HL-60 (cell line): ENCODE results near the gene AHCY.

Source experiments
- CTCF ChIP-seq: IDR thresholded peaks from one replicate; pipeline ENCODE4 v1.5.1; 2011; ENCODE audit warnings: low read length, control low read depth, inconsistent platforms; ENCODE audit not compliant: insufficient read depth
- POLR2AphosphoS5 ChIP-seq: IDR thresholded peaks from 2 replicates; pipeline ENCODE4 v1.6.1; 2012; ENCODE audit warnings: low read depth
- REST ChIP-seq: IDR thresholded peaks from 2 replicates; pipeline ENCODE4 v1.6.1; 2012; ENCODE audit warnings: low read depth; ENCODE audit not compliant: insufficient replicate concordance
- SPI1 ChIP-seq: IDR thresholded peaks from 2 replicates; pipeline ENCODE4 v1.6.1; 2012; ENCODE audit warnings: low read depth, mild to moderate bottlenecking, borderline replicate concordance

GRCh38 chr20:34242879-34243278, 60.3 kb downstream of the AHCY start:
- no peak for TF ChIP-seq CTCF
- no peak for TF ChIP-seq POLR2AphosphoS5
- TF ChIP-seq REST = no peak
- TF ChIP-seq SPI1 = no peak
